ENCODE results near the gene DNAI1. TPM values are rescaled to one million over a fixed set of nuclear protein-coding genes. Genes with fewer than 3 reads are reported as not detected.

The DNAI1 gene
- polyA plus RNA-seq, 1 donor (not counting 4 experiments of a cell fraction or from before 2014, with no cell fraction given): 0.08 TPM

DNA sequence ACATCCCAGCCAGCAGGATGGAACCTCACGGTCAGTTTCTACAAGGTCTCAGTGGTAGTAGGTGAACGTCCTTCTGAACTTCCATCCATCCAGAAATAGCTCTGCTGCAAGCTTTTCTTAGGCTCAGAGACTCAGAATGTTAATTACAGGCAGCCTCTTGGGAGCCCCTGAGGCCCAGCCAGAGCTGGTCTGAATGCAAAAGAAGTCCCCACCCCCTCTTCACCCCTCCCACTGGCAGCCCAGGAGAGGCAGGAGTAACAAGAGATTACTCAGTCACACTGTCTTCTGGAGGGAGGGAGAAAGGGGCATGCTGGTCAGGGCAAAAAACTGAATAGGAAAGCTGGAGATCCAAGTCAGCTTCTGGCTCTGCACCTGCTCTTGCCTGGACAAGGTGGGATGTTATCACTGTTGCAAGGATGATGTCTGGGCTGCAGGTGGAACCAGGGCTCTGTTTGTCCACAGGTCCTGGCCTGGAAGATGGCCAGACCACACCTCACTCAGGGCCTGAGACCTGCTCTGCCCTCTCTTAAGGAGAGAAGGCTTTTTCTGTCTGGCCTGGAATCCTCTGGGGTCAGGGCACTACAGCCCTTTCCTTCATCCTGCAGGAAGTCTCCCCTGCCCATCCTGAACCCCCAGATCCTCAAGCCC, 55.1 kb downstream of the DNAI1 start:
- no peak for DNase-seq (ENCODE audit: low read depth, low spot score)
- no peak for FAIRE-seq
- dilution Hi-C loops (cut with MboI; ENCODE audit: extremely low pct_ligation_motif_present, low sequenced_read_pairs): no loop called here

GRCh38 chr9:34514401-34514800, 55.8 kb downstream of the DNAI1 start:
- H3K27me3 ChIP-seq (ENCODE audit: control insufficient read depth, extremely low read depth, insufficient read depth, low read length): peaks cover 4% of the 10 kb centered on the region
- no peaks in the 10 kb centered on the region for H4K20me1 ChIP-seq (ENCODE audit: control insufficient read depth, extremely low read depth, insufficient read depth, low read length)
- H3K4me2 ChIP-seq (ENCODE audit: control insufficient read depth, extremely low read depth, insufficient read depth, low read depth, low read length): no peak overlapping the region
- no peaks in the 10 kb centered on the region for H3K9me3 ChIP-seq (ENCODE audit: control insufficient read depth, low read depth, low read length)
- FAIRE-seq: no peak
- H3K36me3 ChIP-seq (ENCODE audit: control insufficient read depth in 2 of 2, extremely low read depth in 1 of 2, insufficient read depth in 2 of 2, low read length in 2 of 2): no peaks in the 10 kb centered on the region
- no peak overlapping the region for H3K9ac ChIP-seq (ENCODE audit: control insufficient read depth, extremely low read depth, insufficient read depth, low read length)
- no peak overlapping the region for H2AFZ ChIP-seq (ENCODE audit: control insufficient read depth, low read length)
- no peaks in the 10 kb centered on the region for H3K9me1 ChIP-seq (ENCODE audit: control insufficient read depth, extremely low read depth, insufficient read depth, low read length)
- dilution Hi-C loops (cut with MboI; ENCODE audit: extremely low pct_ligation_motif_present, low sequenced_read_pairs): no loop called here
- H3K79me2 ChIP-seq (ENCODE audit: control insufficient read depth, insufficient read depth, low read length): no peaks in the 10 kb centered on the region
- H3K4me1 ChIP-seq (ENCODE audit: control insufficient read depth, extremely low read depth, insufficient read depth, low read length): no peaks in the 10 kb centered on the region
- TF ChIP-seq CTCF (optimal IDR thresholded peaks at IDR 0.05 in 1 of 3, IDR thresholded peaks at IDR 0.05 in 1 of 3, conservative IDR thresholded peaks at IDR 0.05 in 1 of 3; ENCODE audit: extremely low read depth in 1 of 3, insufficient read depth in 2 of 3, low read length in 3 of 3) (no peak), EZH2 (IDR thresholded peaks at IDR 0.05; ENCODE audit: low read length) (no peak)
- DNase-seq (ENCODE audit: low read depth, low spot score): no peak
- no peak overlapping the region for H3K27ac ChIP-seq (ENCODE audit: control insufficient read depth, insufficient read depth, low read length)
- no peak overlapping the region for H3K4me3 ChIP-seq (ENCODE audit: control insufficient read depth in 2 of 3, extremely low read depth in 1 of 3, insufficient read depth in 2 of 3, low read depth in 1 of 3, low read length in 3 of 3)

More for the DNA sequence above, 55.1 kb downstream of the DNAI1 start:
- H3K27me3 ChIP-seq (ENCODE audit: control insufficient read depth, extremely low read depth, insufficient read depth, low read length): no peaks in the 10 kb centered on the region
- H3K9ac ChIP-seq (ENCODE audit: control insufficient read depth, extremely low read depth, insufficient read depth, low read length): no peak overlapping the region
- no peak overlapping the region for H3K4me2 ChIP-seq (ENCODE audit: control insufficient read depth, extremely low read depth, insufficient read depth, low read depth, low read length)
- H3K36me3 ChIP-seq (ENCODE audit: control insufficient read depth in 2 of 2, extremely low read depth in 1 of 2, insufficient read depth in 2 of 2, low read length in 2 of 2): no peaks in the 10 kb centered on the region
- H3K27ac ChIP-seq (ENCODE audit: control insufficient read depth, insufficient read depth, low read length): no peak overlapping the region
- H3K4me3 ChIP-seq (ENCODE audit: control insufficient read depth in 2 of 3, extremely low read depth in 1 of 3, insufficient read depth in 2 of 3, low read depth in 1 of 3, low read length in 3 of 3): no peak overlapping the region
- H3K9me3 ChIP-seq (ENCODE audit: control insufficient read depth, low read depth, low read length): no peaks in the 10 kb centered on the region
- H3K79me2 ChIP-seq (ENCODE audit: control insufficient read depth, insufficient read depth, low read length): no peaks in the 10 kb centered on the region
- no peaks in the 10 kb centered on the region for H3K4me1 ChIP-seq (ENCODE audit: control insufficient read depth, extremely low read depth, insufficient read depth, low read length)
- no peaks in the 10 kb centered on the region for H4K20me1 ChIP-seq (ENCODE audit: control insufficient read depth, extremely low read depth, insufficient read depth, low read length)
- TF ChIP-seq EZH2 (IDR thresholded peaks at IDR 0.05; ENCODE audit: low read length): no peak
- TF ChIP-seq CTCF (optimal IDR thresholded peaks at IDR 0.05 in 1 of 3, IDR thresholded peaks at IDR 0.05 in 1 of 3, conservative IDR thresholded peaks at IDR 0.05 in 1 of 3; ENCODE audit: extremely low read depth in 1 of 3, insufficient read depth in 2 of 3, low read length in 3 of 3): no peak
- no peak overlapping the region for H2AFZ ChIP-seq (ENCODE audit: control insufficient read depth, low read length)
- H3K9me1 ChIP-seq (ENCODE audit: control insufficient read depth, extremely low read depth, insufficient read depth, low read length): no peaks in the 10 kb centered on the region
